GM19395 (cell line): Measurements from ENCODE around the gene COA3.
"Not testable (repeated sequence)": the region's sequence is repeated elsewhere in the genome, so short reads cannot be mapped to it uniquely, and the experiment has no call there.

Source experiments
- ATAC-seq: cut with Tn5 transposase; IDR thresholded peaks from one replicate; pipeline ENCODE4 v1.9.1; 2021; ENCODE audit warnings: mild to moderate bottlenecking, moderate library complexity; ENCODE audit not compliant: unreplicated experiment

Gene COA3

GRCh38 chr17:42782166-42783061, 16.1 kb downstream of the COA3 start:
- no peak for ATAC-seq

GRCh38 chr17:42781639-42782165, 16.8 kb downstream of the COA3 start:
- ATAC-seq = no peak

GRCh38 chr17:42780851-42781638, 17.5 kb downstream of the COA3 start:
- no peak for ATAC-seq

GRCh38 chr17:42779936-42780850, 18.3 kb downstream of the COA3 start, which contains the start of gene WNK4:
TSS of gene WNK4 (plus strand) at chr17:42780610. CDS start at chr17:42780699, 89 bp downstream.
- ATAC-seq = no peak

GRCh38 chr17:42779304-42779935, 19.1 kb downstream of the COA3 start:
- no peak for ATAC-seq

GRCh38 chr17:42778570-42778969, 19.9 kb downstream of the COA3 start:
- no peak for ATAC-seq

- no peak for ATAC-seq
Measured at GRCh38 chr17:42775534-42776098, 22.9 kb downstream of the COA3 start.

- ATAC-seq = no peak
Measured at GRCh38 chr17:42774066-42774745, 24.3 kb downstream of the COA3 start.

GRCh38 chr17:42773290-42774035, 25.0 kb downstream of the COA3 start, which contains the start of gene VPS25:
TSS of gene VPS25 (plus strand) at chr17:42773449. CDS start at chr17:42773476, 27 bp downstream.
- ATAC-seq = peak; percentile 76

- no peak for ATAC-seq
Measured at GRCh38 chr17:42772945-42773289, 25.6 kb downstream of the COA3 start.

GRCh38 chr17:42769964-42770363, 28.5 kb downstream of the COA3 start:
- ATAC-seq = not testable (repeated sequence)

- not testable (repeated sequence) for ATAC-seq
Measured at GRCh38 chr17:42768006-42768405, 30.5 kb downstream of the COA3 start.

- ATAC-seq = no peak
Measured at GRCh38 chr17:42767512-42767911, 31.0 kb downstream of the COA3 start.

- ATAC-seq = no peak
Measured at GRCh38 chr17:42766124-42766523, 32.4 kb downstream of the COA3 start.

- ATAC-seq = no peak
Measured at GRCh38 chr17:42761638-42762037, 36.9 kb downstream of the COA3 start.

- no peak for ATAC-seq
Measured at GRCh38 chr17:42760652-42761581, 37.6 kb downstream of the COA3 start, which contains the start of gene RAMP2. TSS of gene RAMP2 (plus strand) at chr17:42761227. CDS start at chr17:42761262, 35 bp downstream.

- no peak for ATAC-seq
Measured at GRCh38 chr17:42759982-42760651, 38.4 kb downstream of the COA3 start.
